Naive thymus-derived CD8-positive, alpha-beta T cell (primary cell): Measurements from ENCODE around the gene PRDM11. TPM values are rescaled to one million over a fixed set of nuclear protein-coding genes. Genes with fewer than 3 reads are reported as not detected.

Experiments used
- ATAC-seq, 2 donors: fragments of 150-1000 bp; cut with Tn5 transposase in 1 of 2; sonication (Bioruptor Pico), chemical (Tn5 transposase) in 1 of 2; 1 replicate in 1 of 2; 2 replicates in 1 of 2; pipeline ENCODE4 v1.10.0; 2021; ENCODE audit warnings: mild to moderate bottlenecking in 2 of 2, moderate library complexity in 2 of 2
- POLR2A ChIA-PET: fragments of 350-600 bp; sonication (Branson Sonifier 250); formaldehyde crosslinking; loops from one replicate; lab custom pipeline; 2021; ENCODE audit warnings: antibody characterized with exemption; lab: Charles Lee
- DNase-seq, 10 donors: peaks; one replicate each; pipeline versions ENCODE4 v3.0.0 to v3.0.0-alpha.2; 2020 to 2022
- H3K27ac Mint-ChIP-seq, 10 donors: one replicate each; pipeline ENCODE4 v1.8.0; 2020 to 2022; ENCODE audit warnings: mild to moderate bottlenecking in 10 of 10, mixed read lengths in 10 of 10, moderate library complexity in 4 of 10, inconsistent platforms in 1 of 10
- H3K27me3 Mint-ChIP-seq, 5 donors: one replicate each; pipeline ENCODE4 v1.8.0; 2021 to 2022; ENCODE audit warnings: mixed read lengths in 5 of 5
- H3K36me3 Mint-ChIP-seq, 3 donors: one replicate each; pipeline ENCODE4 v1.8.0; 2020 to 2022; ENCODE audit warnings: mixed read lengths in 3 of 3, mild to moderate bottlenecking in 2 of 3, inconsistent platforms in 1 of 3
- H3K4me1 Mint-ChIP-seq, 4 donors: one replicate each; pipeline ENCODE4 v1.8.0; 2021 to 2022; ENCODE audit warnings: mixed read lengths in 4 of 4
- H3K4me3 Mint-ChIP-seq, 10 donors: one replicate each; pipeline ENCODE4 v1.8.0; 2020 to 2022; ENCODE audit warnings: mild to moderate bottlenecking in 10 of 10, mixed read lengths in 10 of 10, moderate library complexity in 6 of 10, inconsistent platforms in 1 of 10
- H3K9me3 Mint-ChIP-seq, 9 donors: one replicate each; pipeline ENCODE4 v1.8.0; 2020 to 2022; ENCODE audit warnings: mixed read lengths in 9 of 9, mild to moderate bottlenecking in 3 of 9, inconsistent platforms in 1 of 9, moderate library complexity in 1 of 9
- polyA plus RNA-seq, 3 donors: library from polyadenylated mRNA; unstranded; fragments of 300-500 nt; fragmentation: Illumina TruSeq; gene quantifications; one replicate each; pipeline ENCODE4 v1.2.3, GENCODE V29; 2021
- total RNA-seq, 8 experiments: library from RNA in 2 of 8; stranded (reverse) in 2 of 8; gene quantifications; one replicate each; pipeline ENCODE4 v1.2.3 and lab custom pipeline; 2021 to 2026

Gene PRDM11
- total and polyA plus RNA-seq, 5 experiments from 2014 or later = 0.49 to 12.0 (median 1.4) TPM

GRCh38 chr11:45143494-45143893 lies 2.9 kb upstream of the PRDM11 start:
- Mint-ChIP-seq H3K9me3 (no peaks in the 10 kb centered on the region), H3K4me3 (peak overlapping the region in 2 of 10 donors; percentile 8 to 24), H3K27ac (no peak overlapping the region), H3K4me1 (peaks cover 5 to 22% (median 20%) of the 10 kb centered on the region in 4 donors), H3K27me3 (peaks cover 10 to 21% (median 14%) of the 10 kb centered on the region in 5 donors), H3K36me3 (no peaks in the 10 kb centered on the region)
- DNase-seq (no peak), ATAC-seq (no peak)
- POLR2A ChIA-PET = no interaction called here

DNA sequence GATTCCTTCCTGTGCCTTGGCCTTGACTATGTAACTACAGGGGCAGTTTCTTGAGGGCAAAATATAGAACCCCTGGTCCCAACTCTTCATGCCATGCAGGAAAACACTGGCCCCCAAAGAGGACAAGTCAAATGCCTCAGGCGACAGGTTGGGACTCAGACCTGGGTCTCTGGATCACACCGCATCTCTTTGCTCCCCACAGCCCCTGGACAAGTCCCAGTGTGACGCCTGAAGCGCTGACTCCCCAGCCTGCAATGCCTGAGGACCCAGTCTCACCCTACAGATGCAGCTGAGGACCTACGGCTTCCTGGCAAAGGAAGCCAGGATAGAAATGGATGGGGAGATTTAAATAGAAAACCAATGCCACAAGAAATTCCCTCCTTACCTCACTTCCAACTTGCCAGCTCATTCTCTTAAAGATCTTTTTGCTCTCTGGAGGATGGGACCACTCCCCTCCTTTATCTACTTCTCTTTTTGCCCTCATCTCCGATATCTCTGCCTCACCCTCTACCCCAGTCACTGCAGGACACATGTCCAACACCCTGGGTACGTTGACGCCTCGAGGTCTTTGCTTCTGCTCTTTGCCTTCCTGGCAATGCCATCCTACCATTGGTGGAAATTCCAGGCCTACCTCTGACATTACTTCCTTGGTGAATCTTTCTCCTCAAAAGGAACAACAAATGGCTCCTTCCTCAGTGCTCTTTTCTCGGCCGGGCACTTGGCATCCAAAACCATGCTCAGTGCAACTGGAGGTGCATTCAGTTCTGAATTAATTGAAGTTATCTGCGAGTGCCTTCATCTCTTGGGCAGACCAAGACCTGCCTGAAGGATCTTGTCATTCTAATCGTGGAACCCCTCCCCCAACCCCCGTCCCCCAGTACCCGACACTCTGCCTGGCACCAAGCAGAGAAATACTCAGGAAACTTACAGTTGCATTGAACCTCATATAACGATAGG lies 2.0 kb upstream of the PRDM11 start:
- H3K4me1 Mint-ChIP-seq = peaks cover 12 to 31% (median 28%) of the 10 kb centered on the region in 4 donors
- H3K36me3 Mint-ChIP-seq = no peaks in the 10 kb centered on the region
- DNase-seq (no peak), ATAC-seq (no peak)
- peak overlapping the region in 7 of 10 donors; percentile 34 to 93 (median 57) for H3K4me3 Mint-ChIP-seq
- no peaks in the 10 kb centered on the region for H3K9me3 Mint-ChIP-seq
- peak overlapping the region in 2 of 10 donors; percentile 70 to 88 for H3K27ac Mint-ChIP-seq
- H3K27me3 Mint-ChIP-seq = peaks cover 10 to 21% (median 14%) of the 10 kb centered on the region in 5 donors
- POLR2A ChIA-PET = no interaction called here

DNA sequence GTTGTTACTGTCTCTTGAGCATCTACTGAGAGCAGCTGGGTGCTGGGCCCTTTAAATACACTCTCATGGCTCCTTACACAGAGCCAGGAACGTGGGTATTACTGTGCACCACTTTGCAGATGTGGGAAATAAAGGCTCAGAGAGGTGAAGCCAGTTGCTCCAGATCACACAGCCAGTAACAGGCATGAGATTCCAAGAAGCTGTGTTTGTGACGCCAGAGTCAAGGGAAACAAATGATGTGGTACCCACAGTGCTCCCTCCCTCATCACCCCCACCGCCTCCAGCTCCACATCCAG lies 1.4 kb upstream of the PRDM11 start:
- Mint-ChIP-seq H3K9me3 (no peaks in the 10 kb centered on the region), H3K27ac (peak overlapping the region in 7 of 10 donors; percentile 8 to 96 (median 44)), H3K36me3 (no peaks in the 10 kb centered on the region), H3K4me3 (peak overlapping the region; percentile 15 to 93 (median 61)), H3K4me1 (peaks cover 13 to 35% (median 29%) of the 10 kb centered on the region in 4 donors), H3K27me3 (peaks cover 6 to 17% (median 14%) of the 10 kb centered on the region in 5 donors)
- POLR2A ChIA-PET = no interaction called here
- no peak for DNase-seq
- no peak for ATAC-seq

GRCh38 chr11:45145379-45146071 lies 914 bp upstream of the PRDM11 start:
- no peak for DNase-seq
- H3K4me3 Mint-ChIP-seq = peak overlapping the region; percentile 81 to 96 (median 90)
- POLR2A ChIA-PET = no interaction called here
- ATAC-seq = no peak
- no peaks in the 10 kb centered on the region for H3K36me3 Mint-ChIP-seq
- peak overlapping the region; percentile 57 to 96 (median 94) for H3K27ac Mint-ChIP-seq
- peaks cover 18 to 40% (median 32%) of the 10 kb centered on the region in 4 donors for H3K4me1 Mint-ChIP-seq
- no peaks in the 10 kb centered on the region for H3K9me3 Mint-ChIP-seq
- peaks cover 6 to 14% (median 14%) of the 10 kb centered on the region in 5 donors for H3K27me3 Mint-ChIP-seq

DNA sequence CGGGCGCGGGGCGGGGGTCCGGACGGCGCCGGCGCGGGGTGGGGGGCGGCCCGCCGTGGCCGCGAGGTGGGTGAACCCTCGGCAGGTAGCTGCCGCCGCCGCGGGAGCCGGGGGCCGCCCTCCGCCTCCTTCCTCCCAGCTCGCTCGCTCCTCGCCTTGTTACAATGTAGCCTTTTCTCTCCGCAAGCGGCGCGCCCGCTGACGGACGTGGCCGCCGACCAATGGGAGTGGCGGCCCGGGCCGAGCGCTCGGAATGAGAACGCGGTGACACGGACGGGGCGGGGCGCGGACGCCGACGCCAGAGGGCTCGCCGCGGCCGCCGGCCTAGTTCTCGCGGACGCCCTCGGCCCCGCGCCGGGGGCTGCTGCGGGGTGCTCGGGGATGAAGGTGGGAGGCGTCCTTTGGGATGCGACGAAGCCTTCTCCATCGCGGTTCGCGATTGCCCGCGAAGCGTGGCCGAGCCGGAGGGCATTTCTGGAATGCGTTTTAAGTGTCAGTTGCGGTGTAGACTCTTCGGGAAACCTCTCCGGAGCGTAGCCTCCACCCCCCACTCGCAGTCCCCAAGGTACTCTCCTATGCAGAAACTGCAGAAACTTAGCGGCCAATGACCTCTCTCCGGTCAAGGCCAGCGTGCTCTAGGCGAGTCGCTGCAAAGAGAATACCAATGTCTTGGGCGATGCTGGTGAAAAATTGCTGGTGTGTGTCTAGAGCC lies 734 bp downstream of the PRDM11 start:
- peak overlapping the region; percentile 85 to 95 (median 90) for H3K4me3 Mint-ChIP-seq
- POLR2A ChIA-PET = interaction anchor here (0.7 to 0.9 kb wide), 2 partner anchors 67 to 208 kb away, joined by 3 to 4 read pairs; no protein-coding TSS in a partner anchor

GRCh38 chr11:45147891-45148675 lies 1.6 kb downstream of the PRDM11 start:
- no peak for ATAC-seq
- Mint-ChIP-seq H3K4me3 (peak overlapping the region; percentile 85 to 95 (median 90)), H3K27me3 (peaks cover 4 to 10% (median 10%) of the 10 kb centered on the region in 5 donors), H3K9me3 (no peaks in the 10 kb centered on the region), H3K27ac (peak overlapping the region; percentile 78 to 96 (median 90)), H3K4me1 (peaks cover 32 to 60% (median 42%) of the 10 kb centered on the region in 4 donors), H3K36me3 (peaks cover 0 to 2% (median 0%) of the 10 kb centered on the region in 3 donors)
- DNase-seq = peak in 1 of 10 donors; percentile 13
- POLR2A ChIA-PET = no interaction called here

More for the DNA sequence above, 734 bp downstream of the PRDM11 start:
- DNase-seq (peak; percentile 85 to 96 (median 90)), ATAC-seq (peak; percentile 96 to 97)
- Mint-ChIP-seq H3K36me3 (no peaks in the 10 kb centered on the region), H3K9me3 (no peaks in the 10 kb centered on the region), H3K27ac (peak overlapping the region; percentile 78 to 96 (median 90)), H3K27me3 (peaks cover 5 to 12% (median 12%) of the 10 kb centered on the region in 5 donors), H3K4me1 (peaks cover 24 to 51% (median 40%) of the 10 kb centered on the region in 4 donors)

GRCh38 chr11:45149483-45150056 lies 3.1 kb downstream of the PRDM11 start:
- Mint-ChIP-seq H3K27me3 (peaks cover under 1 to 5% (median 2%) of the 10 kb centered on the region in 5 donors), H3K4me3 (peak overlapping the region in 5 of 10 donors; percentile 9 to 92 (median 41)), H3K9me3 (no peaks in the 10 kb centered on the region), H3K4me1 (peaks cover 32 to 63% (median 45%) of the 10 kb centered on the region in 4 donors), H3K36me3 (peaks cover 0 to 2% (median 0%) of the 10 kb centered on the region in 3 donors), H3K27ac (peak overlapping the region in 1 of 10 donors; percentile 38)
- DNase-seq (no peak), ATAC-seq (no peak)
- POLR2A ChIA-PET = interaction anchor here (0.6 kb wide), 1 partner anchor 229 kb away, joined by 3 read pairs; no protein-coding TSS in a partner anchor

DNA sequence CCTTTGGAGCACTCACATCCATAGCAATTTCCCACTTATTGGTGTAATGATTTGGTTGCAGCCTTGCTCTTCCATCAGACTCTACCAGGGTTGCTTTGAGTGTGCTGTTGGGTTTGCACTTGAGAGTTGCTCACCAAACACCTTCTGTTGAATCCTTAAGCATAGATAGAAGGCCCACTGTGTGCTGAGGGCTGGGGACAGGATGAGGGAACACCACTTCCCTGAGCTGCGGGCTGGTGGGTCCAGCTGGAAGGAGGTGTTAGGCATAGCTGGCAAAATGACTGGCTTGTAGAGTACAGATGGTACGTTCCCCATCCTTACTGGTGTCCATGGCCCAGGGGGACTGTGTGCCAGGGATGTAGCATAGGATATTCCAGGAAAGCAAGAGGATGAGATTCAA lies 3.9 kb downstream of the PRDM11 start:
- peak overlapping the region in 2 of 10 donors; percentile 52 to 72 for H3K27ac Mint-ChIP-seq
- H3K4me1 Mint-ChIP-seq = peaks cover 35 to 68% (median 48%) of the 10 kb centered on the region in 4 donors
- DNase-seq (no peak), ATAC-seq (no peak)
- peaks cover 0 to 2% (median 0%) of the 10 kb centered on the region in 3 donors for H3K36me3 Mint-ChIP-seq
- no peaks in the 10 kb centered on the region for H3K9me3 Mint-ChIP-seq
- POLR2A ChIA-PET = no interaction called here
- H3K4me3 Mint-ChIP-seq = peak overlapping the region in 2 of 10 donors; percentile 31 to 37
- H3K27me3 Mint-ChIP-seq = peaks cover 0 to 3% (median 0%) of the 10 kb centered on the region in 5 donors

- peaks cover 35 to 70% (median 46%) of the 10 kb centered on the region in 4 donors for H3K4me1 Mint-ChIP-seq
- DNase-seq (no peak), ATAC-seq (no peak)
- H3K27me3 Mint-ChIP-seq = no peaks in the 10 kb centered on the region
- no peak overlapping the region for H3K27ac Mint-ChIP-seq
- POLR2A ChIA-PET = no interaction called here
- peaks cover 0 to 2% (median 0%) of the 10 kb centered on the region in 3 donors for H3K36me3 Mint-ChIP-seq
- H3K9me3 Mint-ChIP-seq = no peaks in the 10 kb centered on the region
- no peak overlapping the region for H3K4me3 Mint-ChIP-seq
Observed at GRCh38 chr11:45150943-45151342, 4.5 kb downstream of the PRDM11 start.

DNA sequence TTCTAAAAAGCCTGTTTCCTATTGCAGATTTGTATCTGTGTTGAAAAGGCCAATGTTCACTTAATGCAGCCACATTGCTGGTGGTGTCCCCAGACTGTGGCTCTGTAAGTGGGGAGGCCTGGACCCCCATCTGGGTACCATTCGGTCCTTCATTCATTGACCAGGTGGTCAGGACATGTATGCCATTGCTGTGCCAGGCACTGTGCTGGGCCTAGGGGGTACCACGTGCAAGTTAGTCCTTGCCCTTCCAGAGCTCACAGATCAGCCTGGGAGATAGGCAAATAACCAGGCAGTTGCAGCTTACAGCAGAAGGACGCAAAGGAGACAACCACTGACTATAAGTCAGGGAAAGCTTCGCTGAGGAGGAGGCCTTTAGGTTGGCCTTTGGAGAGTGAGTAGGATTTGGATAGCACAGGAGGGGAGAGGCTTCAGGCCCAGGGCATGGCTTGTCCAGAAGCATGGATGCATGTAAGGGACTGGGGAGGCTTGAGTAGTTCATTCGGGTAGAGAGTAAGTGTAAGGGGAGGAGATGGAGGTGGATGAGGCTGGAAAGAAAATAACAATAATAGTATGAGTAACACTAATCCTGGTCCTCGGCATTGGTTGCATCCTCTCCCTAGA lies 5.0 kb downstream of the PRDM11 start:
- H3K9me3 Mint-ChIP-seq = no peaks in the 10 kb centered on the region
- peaks cover 0 to 6% (median 0%) of the 10 kb centered on the region in 3 donors for H3K36me3 Mint-ChIP-seq
- peak overlapping the region in 1 of 10 donors; percentile 41 for H3K27ac Mint-ChIP-seq
- peak overlapping the region in 2 of 10 donors; percentile 10 for H3K4me3 Mint-ChIP-seq
- POLR2A ChIA-PET = no interaction called here
- DNase-seq (no peak), ATAC-seq (no peak)
- H3K4me1 Mint-ChIP-seq = peaks cover 33 to 70% (median 50%) of the 10 kb centered on the region in 4 donors
- H3K27me3 Mint-ChIP-seq = no peaks in the 10 kb centered on the region
